ENCODE measurements around the gene CLCN1.
A peak's percentile ranks its signal among the peaks of the same experiment; 100 is the strongest.

- TF ChIP-seq, protein P1, sequence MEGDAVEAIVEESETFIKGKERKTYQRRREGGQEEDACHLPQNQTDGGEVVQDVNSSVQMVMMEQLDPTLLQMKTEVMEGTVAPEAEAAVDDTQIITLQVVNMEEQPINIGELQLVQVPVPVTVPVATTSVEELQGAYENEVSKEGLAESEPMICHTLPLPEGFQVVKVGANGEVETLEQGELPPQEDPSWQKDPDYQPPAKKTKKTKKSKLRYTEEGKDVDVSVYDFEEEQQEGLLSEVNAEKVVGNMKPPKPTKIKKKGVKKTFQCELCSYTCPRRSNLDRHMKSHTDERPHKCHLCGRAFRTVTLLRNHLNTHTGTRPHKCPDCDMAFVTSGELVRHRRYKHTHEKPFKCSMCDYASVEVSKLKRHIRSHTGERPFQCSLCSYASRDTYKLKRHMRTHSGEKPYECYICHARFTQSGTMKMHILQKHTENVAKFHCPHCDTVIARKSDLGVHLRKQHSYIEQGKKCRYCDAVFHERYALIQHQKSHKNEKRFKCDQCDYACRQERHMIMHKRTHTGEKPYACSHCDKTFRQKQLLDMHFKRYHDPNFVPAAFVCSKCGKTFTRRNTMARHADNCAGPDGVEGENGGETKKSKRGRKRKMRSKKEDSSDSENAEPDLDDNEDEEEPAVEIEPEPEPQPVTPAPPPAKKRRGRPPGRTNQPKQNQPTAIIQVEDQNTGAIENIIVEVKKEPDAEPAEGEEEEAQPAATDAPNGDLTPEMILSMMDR (IDR thresholded peaks at IDR 0.05) = peak; percentile 54
- TF ChIP-seq ZFX (IDR thresholded peaks at IDR 0.05; ENCODE audit: borderline replicate concordance) = no peak
Observed at GRCh38 chr7:143321734-143322133, 5.8 kb downstream of the CLCN1 start.

Data from 22Rv1 (cell line).